ENCODE measurements around the gene KCTD6.

DNA sequence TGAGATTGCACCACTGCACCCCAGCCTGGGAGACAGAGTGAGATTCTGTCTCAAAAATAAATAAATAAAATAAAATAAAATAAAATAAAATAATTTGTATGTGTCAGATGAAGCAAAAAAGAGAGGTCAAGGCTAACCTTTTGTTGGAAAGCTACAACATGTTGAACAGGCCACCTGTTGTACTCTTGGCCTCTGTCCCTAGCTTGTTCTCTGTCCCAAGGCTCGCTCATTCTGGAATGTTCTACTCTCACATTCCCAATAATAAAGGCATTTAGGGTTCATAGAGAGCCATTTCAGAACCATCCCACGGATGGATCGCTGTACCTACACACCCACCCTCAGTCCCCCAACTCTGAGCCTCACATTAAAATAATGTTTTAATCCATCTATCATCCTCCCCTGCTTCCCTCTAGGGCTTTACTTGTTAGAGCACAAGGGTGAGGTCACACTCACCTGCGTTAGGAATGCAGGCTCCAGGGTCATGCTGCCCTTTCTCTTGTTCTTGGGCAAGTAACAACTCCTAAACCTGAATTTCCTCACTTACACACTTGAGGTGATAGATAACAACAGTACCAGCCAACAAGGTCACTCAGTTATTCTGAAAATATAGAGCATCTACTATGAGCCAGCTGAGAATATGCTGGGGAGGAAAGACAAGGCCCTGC, 24.9 kb upstream of the KCTD6 start:
- TF ChIP-seq, protein P1, sequence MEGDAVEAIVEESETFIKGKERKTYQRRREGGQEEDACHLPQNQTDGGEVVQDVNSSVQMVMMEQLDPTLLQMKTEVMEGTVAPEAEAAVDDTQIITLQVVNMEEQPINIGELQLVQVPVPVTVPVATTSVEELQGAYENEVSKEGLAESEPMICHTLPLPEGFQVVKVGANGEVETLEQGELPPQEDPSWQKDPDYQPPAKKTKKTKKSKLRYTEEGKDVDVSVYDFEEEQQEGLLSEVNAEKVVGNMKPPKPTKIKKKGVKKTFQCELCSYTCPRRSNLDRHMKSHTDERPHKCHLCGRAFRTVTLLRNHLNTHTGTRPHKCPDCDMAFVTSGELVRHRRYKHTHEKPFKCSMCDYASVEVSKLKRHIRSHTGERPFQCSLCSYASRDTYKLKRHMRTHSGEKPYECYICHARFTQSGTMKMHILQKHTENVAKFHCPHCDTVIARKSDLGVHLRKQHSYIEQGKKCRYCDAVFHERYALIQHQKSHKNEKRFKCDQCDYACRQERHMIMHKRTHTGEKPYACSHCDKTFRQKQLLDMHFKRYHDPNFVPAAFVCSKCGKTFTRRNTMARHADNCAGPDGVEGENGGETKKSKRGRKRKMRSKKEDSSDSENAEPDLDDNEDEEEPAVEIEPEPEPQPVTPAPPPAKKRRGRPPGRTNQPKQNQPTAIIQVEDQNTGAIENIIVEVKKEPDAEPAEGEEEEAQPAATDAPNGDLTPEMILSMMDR (IDR thresholded peaks at IDR 0.05), result no peak
- TF ChIP-seq EP300 (IDR thresholded peaks at IDR 0.05) (no peak), POLR2A (IDR thresholded peaks at IDR 0.05) (no peak), POLR2AphosphoS5 (IDR thresholded peaks at IDR 0.05) (no peak)
